Measurements from ENCODE around the gene PLAA. TPM values are rescaled to one million over a fixed set of nuclear protein-coding genes. Genes with fewer than 3 reads are reported as not detected.

PLAA gene
- total RNA-seq, 1 experiment from 2014 or later = 41.2 TPM

GRCh38 chr9:26904671-26905070 lies 42.4 kb downstream of the PLAA start:
- H3K4me3 ChIP-seq (replicated peaks in 1 of 2; ENCODE audit: low read depth in 1 of 2, low read length in 2 of 2) = no peak overlapping the region
- no peaks in the 10 kb centered on the region for H3K9me3 ChIP-seq (ENCODE audit: control insufficient read depth in 1 of 2, insufficient read depth in 1 of 2, low read depth in 1 of 2, low read length in 2 of 2)
- BruUV-seq (replicated peaks) = no TSS peak
- H3K9me2 ChIP-seq (ENCODE audit: insufficient read depth) = no peaks in the 10 kb centered on the region
- CTCF ChIA-PET = no interaction called here
- no peak for ATAC-seq
- 0 out of 2 replicates have a peak, but pooled peaks cover 3% of the 10 kb centered on the region for H3K79me2 ChIP-seq (ENCODE audit: insufficient read depth, low read length)
- peaks cover 2 to 16% of the 10 kb centered on the region in 2 experiments; a peak in 3 of 4 replicates for H3K36me3 ChIP-seq (ENCODE audit: control insufficient read depth in 1 of 2, insufficient read depth in 2 of 2, low read length in 2 of 2)
- no peak overlapping the region for H3K4me2 ChIP-seq (ENCODE audit: low read length)
- H3K9ac ChIP-seq (ENCODE audit: low read length) = no peak overlapping the region
- no peak for DNase-seq (ENCODE audit: low read depth, low spot score)
- H3K27ac ChIP-seq (ENCODE audit: low read depth, low read length) = no peak overlapping the region
- POLR2A ChIA-PET = no interaction called here
- TF ChIP-seq ELF1 (IDR thresholded peaks at IDR 0.05; ENCODE audit: borderline replicate concordance, low read depth) = no peak
- TF ChIP-seq, protein P1, sequence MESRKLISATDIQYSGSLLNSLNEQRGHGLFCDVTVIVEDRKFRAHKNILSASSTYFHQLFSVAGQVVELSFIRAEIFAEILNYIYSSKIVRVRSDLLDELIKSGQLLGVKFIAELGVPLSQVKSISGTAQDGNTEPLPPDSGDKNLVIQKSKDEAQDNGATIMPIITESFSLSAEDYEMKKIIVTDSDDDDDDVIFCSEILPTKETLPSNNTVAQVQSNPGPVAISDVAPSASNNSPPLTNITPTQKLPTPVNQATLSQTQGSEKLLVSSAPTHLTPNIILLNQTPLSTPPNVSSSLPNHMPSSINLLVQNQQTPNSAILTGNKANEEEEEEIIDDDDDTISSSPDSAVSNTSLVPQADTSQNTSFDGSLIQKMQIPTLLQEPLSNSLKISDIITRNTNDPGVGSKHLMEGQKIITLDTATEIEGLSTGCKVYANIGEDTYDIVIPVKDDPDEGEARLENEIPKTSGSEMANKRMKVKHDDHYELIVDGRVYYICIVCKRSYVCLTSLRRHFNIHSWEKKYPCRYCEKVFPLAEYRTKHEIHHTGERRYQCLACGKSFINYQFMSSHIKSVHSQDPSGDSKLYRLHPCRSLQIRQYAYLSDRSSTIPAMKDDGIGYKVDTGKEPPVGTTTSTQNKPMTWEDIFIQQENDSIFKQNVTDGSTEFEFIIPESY (IDR thresholded peaks at IDR 0.05; ENCODE audit: extremely low read depth, insufficient replicate concordance, low read length) = no peak
- no peak for TF ChIP-seq TCF7L2 (IDR thresholded peaks at IDR 0.05; ENCODE audit: borderline replicate concordance, extremely low read depth, insufficient read depth, insufficient read length)
- no peak for TF ChIP-seq MAX (IDR thresholded peaks at IDR 0.05)
- TF ChIP-seq EZH2 (IDR thresholded peaks at IDR 0.05) = no peak
- TF ChIP-seq SP1 (IDR thresholded peaks at IDR 0.05; ENCODE audit: low read depth) = no peak
- no peak for TF ChIP-seq FOSL1 (IDR thresholded peaks at IDR 0.05; ENCODE audit: low read depth)
- TF ChIP-seq CTCF (IDR thresholded peaks at IDR 0.05 in 2 of 3, conservative IDR thresholded peaks at IDR 0.05 in 1 of 3; ENCODE audit: borderline replicate concordance in 1 of 3, insufficient read depth in 1 of 3, low read depth in 2 of 3, low read length in 2 of 3) = no peak
- TF ChIP-seq SIN3A (IDR thresholded peaks at IDR 0.05; ENCODE audit: low read depth) = no peak
- no peak for TF ChIP-seq RAD21 (IDR thresholded peaks at IDR 0.05; ENCODE audit: low read depth)
- no peak for TF ChIP-seq JUND (IDR thresholded peaks at IDR 0.05)
- TF ChIP-seq EZH2phosphoT487 (IDR thresholded peaks at IDR 0.05; ENCODE audit: borderline replicate concordance) = no peak
- TF ChIP-seq CEBPB (IDR thresholded peaks at IDR 0.05; ENCODE audit: low read depth) = no peak
- TF ChIP-seq POLR2A (IDR thresholded peaks at IDR 0.05; ENCODE audit: borderline replicate concordance, extremely low read depth, insufficient read depth, insufficient read length) = no peak
- TF ChIP-seq REST (IDR thresholded peaks at IDR 0.05; ENCODE audit: low read depth) = no peak
- no peak for TF ChIP-seq EGR1 (IDR thresholded peaks at IDR 0.05; ENCODE audit: low read depth)
- TF ChIP-seq, protein P2, sequence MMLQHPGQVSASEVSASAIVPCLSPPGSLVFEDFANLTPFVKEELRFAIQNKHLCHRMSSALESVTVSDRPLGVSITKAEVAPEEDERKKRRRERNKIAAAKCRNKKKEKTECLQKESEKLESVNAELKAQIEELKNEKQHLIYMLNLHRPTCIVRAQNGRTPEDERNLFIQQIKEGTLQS (IDR thresholded peaks at IDR 0.05) = no peak
- no peak for TF ChIP-seq ZFX (IDR thresholded peaks at IDR 0.05)
- TF ChIP-seq CBX3 (IDR thresholded peaks at IDR 0.05; ENCODE audit: low read depth) = no peak
- intact Hi-C loops (cut with micrococcal nuclease) = no loop called here
- no peaks in the 10 kb centered on the region for H4K20me1 ChIP-seq (ENCODE audit: insufficient read depth)
- H3K27me3 ChIP-seq (ENCODE audit: insufficient read depth, low read length) = no peaks in the 10 kb centered on the region
- no peaks in the 10 kb centered on the region for H3K4me1 ChIP-seq (ENCODE audit: control insufficient read depth in 1 of 2, insufficient read depth in 2 of 2, low read length in 2 of 2)
- no peak overlapping the region for H2AFZ ChIP-seq (ENCODE audit: low read depth, low read length, poor library complexity, severe bottlenecking)
- RAD21 ChIA-PET (ENCODE audit: low non-redundant PET in 1 of 2, low total read pairs in 2 of 2, uncharacterized antibody in 2 of 2, unreplicated experiment in 2 of 2) = no interaction called here

Data from HCT116 (cell line).